ENCODE measurements around the gene KIF26A.

- TF ChIP-seq, protein P1, sequence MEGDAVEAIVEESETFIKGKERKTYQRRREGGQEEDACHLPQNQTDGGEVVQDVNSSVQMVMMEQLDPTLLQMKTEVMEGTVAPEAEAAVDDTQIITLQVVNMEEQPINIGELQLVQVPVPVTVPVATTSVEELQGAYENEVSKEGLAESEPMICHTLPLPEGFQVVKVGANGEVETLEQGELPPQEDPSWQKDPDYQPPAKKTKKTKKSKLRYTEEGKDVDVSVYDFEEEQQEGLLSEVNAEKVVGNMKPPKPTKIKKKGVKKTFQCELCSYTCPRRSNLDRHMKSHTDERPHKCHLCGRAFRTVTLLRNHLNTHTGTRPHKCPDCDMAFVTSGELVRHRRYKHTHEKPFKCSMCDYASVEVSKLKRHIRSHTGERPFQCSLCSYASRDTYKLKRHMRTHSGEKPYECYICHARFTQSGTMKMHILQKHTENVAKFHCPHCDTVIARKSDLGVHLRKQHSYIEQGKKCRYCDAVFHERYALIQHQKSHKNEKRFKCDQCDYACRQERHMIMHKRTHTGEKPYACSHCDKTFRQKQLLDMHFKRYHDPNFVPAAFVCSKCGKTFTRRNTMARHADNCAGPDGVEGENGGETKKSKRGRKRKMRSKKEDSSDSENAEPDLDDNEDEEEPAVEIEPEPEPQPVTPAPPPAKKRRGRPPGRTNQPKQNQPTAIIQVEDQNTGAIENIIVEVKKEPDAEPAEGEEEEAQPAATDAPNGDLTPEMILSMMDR (conservative IDR thresholded peaks at IDR 0.05; ENCODE audit: low read depth in 2 of 2), result peak; percentile 44 to 69
- TF ChIP-seq REST (IDR thresholded peaks at IDR 0.05; ENCODE audit: unreplicated experiment) (no peak), EZH2 (IDR thresholded peaks at IDR 0.05; ENCODE audit: low read depth, unreplicated experiment) (no peak), POLR2AphosphoS5 (IDR thresholded peaks at IDR 0.05; ENCODE audit: low read depth) (no peak), CREB1 (CRISPR knock-in tag; IDR thresholded peaks at IDR 0.05; ENCODE audit: low read depth) (no peak), NANOG (IDR thresholded peaks at IDR 0.05; ENCODE audit: borderline replicate concordance) (no peak), JUNB (IDR thresholded peaks at IDR 0.05; ENCODE audit: unreplicated experiment) (no peak), EZH2phosphoT487 (IDR thresholded peaks at IDR 0.05; ENCODE audit: unreplicated experiment) (no peak), ZNF331 (CRISPR knock-in tag; IDR thresholded peaks at IDR 0.05; ENCODE audit: low read depth) (no peak), ZNF114 (CRISPR knock-in tag; IDR thresholded peaks at IDR 0.05) (no peak), STAT1 (IDR thresholded peaks at IDR 0.05; ENCODE audit: unreplicated experiment) (no peak), ZNF462 (CRISPR knock-in tag; IDR thresholded peaks at IDR 0.05) (no peak)
- TF ChIP-seq, protein P2, sequence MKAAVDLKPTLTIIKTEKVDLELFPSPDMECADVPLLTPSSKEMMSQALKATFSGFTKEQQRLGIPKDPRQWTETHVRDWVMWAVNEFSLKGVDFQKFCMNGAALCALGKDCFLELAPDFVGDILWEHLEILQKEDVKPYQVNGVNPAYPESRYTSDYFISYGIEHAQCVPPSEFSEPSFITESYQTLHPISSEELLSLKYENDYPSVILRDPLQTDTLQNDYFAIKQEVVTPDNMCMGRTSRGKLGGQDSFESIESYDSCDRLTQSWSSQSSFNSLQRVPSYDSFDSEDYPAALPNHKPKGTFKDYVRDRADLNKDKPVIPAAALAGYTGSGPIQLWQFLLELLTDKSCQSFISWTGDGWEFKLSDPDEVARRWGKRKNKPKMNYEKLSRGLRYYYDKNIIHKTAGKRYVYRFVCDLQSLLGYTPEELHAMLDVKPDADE (IDR thresholded peaks at IDR 0.05), result no peak
Observed at GRCh38 chr14:104135121-104135903, 3.1 kb upstream of the KIF26A start.
